NCI-H1436 (cell line): ENCODE data around the gene PAPOLA.

Experiments
- DNase-seq: peaks from one replicate; lab custom pipeline; 2025; lab: John Stamatoyannopoulos, UW

Gene PAPOLA

GRCh38 chr14:96565811-96566210, 63.6 kb downstream of the PAPOLA start:
- DNase-seq, result no peak

GRCh38 chr14:96567289-96567899, 65.2 kb downstream of the PAPOLA start:
- DNase-seq, result no peak

GRCh38 chr14:96568621-96569020, 66.4 kb downstream of the PAPOLA start:
- no peak for DNase-seq

GRCh38 chr14:96571311-96571710, 69.1 kb downstream of the PAPOLA start:
- no peak for DNase-seq

GRCh38 chr14:96573473-96574100, 71.4 kb downstream of the PAPOLA start:
- no peak for DNase-seq

- DNase-seq, result no peak
Measured at GRCh38 chr14:96574171-96574632, 72.0 kb downstream of the PAPOLA start.

GRCh38 chr14:96574633-96575632, 72.8 kb downstream of the PAPOLA start:
- DNase-seq, result no peak

- no peak for DNase-seq
Measured at GRCh38 chr14:96576359-96576758, 74.2 kb downstream of the PAPOLA start.

GRCh38 chr14:96576937-96577336, 74.8 kb downstream of the PAPOLA start:
- DNase-seq, result no peak

GRCh38 chr14:96578619-96579018, 76.4 kb downstream of the PAPOLA start:
- no peak for DNase-seq

- DNase-seq, result no peak
Measured at GRCh38 chr14:96579358-96579757, 77.2 kb downstream of the PAPOLA start.

- no peak for DNase-seq
Measured at GRCh38 chr14:96579855-96580254, 77.7 kb downstream of the PAPOLA start.

GRCh38 chr14:96580566-96580965, 78.4 kb downstream of the PAPOLA start:
- no peak for DNase-seq

GRCh38 chr14:96581026-96581425, 78.8 kb downstream of the PAPOLA start:
- DNase-seq, result no peak

- DNase-seq, result no peak
Measured at GRCh38 chr14:96581902-96582301, 79.7 kb downstream of the PAPOLA start.

GRCh38 chr14:96582411-96582961, 80.3 kb downstream of the PAPOLA start:
- no peak for DNase-seq

GRCh38 chr14:96582995-96583394, 80.8 kb downstream of the PAPOLA start:
- DNase-seq, result no peak

- no peak for DNase-seq
Measured at GRCh38 chr14:96583569-96584041, 81.4 kb downstream of the PAPOLA start.

GRCh38 chr14:96584199-96584906, 82.2 kb downstream of the PAPOLA start:
- peak; percentile 59 for DNase-seq

- DNase-seq, result no peak
Measured at GRCh38 chr14:96584907-96585671, 82.9 kb downstream of the PAPOLA start.

GRCh38 chr14:96585672-96586013, 83.5 kb downstream of the PAPOLA start:
- no peak for DNase-seq
